GM19468 (cell line): ENCODE measurements around the gene GPRC6A.
"Not testable (repeated sequence)": the region's sequence is repeated elsewhere in the genome, so short reads cannot be mapped to it uniquely, and the experiment has no call there.

Source experiments
- ATAC-seq: cut with Tn5 transposase; IDR thresholded peaks from one replicate; pipeline ENCODE4 v1.9.1; 2021; ENCODE audit warnings: mild to moderate bottlenecking, moderate library complexity, moderate number of reproducible peaks; ENCODE audit not compliant: unreplicated experiment; ENCODE audit errors: extremely low read depth

GPRC6A gene

GRCh38 chr6:116828983-116829382 lies at the start of gene GPRC6A:
Gene GPRC6A (minus strand): TSS chr6:116829083. CDS start chr6:116829013, 70 bp downstream.
- no peak for ATAC-seq

DNA sequence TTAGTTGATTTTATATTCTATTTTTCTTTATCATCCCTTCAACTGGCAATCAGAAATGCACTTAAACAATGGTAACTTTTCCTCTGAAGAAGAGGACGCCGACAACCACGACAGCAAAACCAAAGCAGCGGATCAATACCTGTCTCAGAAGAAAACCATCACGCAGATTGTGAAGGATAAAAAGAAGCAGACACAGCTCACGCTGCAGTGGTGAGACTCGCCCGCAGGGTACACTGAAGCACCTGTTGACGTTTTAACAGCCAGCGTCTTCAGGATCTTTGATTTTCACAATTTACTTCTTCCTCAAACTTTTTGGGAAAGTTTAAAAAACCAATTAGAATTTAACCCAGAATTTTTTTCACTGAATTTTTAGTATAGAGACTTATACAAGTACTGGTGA lies 48.9 kb upstream of the GPRC6A start:
- ATAC-seq = no peak

GRCh38 chr6:116876635-116877611 lies 48.0 kb upstream of the GPRC6A start, which contains the start of gene RFX6:
Gene RFX6 (plus strand): TSS chr6:116877242. CDS start chr6:116877276, 34 bp downstream.
- no peak for ATAC-seq

DNA sequence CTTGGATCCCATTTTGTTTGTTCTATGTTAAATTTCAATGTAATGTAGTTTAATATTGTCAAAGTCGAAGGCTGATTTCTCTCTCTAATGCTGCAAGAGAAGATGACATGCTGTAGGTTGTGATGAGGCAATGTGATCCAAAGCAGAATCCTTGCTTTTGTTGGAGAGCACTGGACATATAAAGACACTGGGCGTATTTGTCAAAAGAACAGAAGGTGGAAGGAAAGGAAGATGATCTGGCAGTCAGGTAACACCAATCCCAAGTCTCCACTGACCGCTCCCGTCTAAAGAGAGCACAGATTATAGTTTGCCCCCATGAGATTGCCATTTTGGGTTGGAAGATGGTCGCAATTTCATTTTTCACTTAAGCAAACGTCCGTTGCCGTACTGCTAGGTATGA lies 47.2 kb upstream of the GPRC6A start:
- no peak for ATAC-seq

GRCh38 chr6:116872771-116873170 lies 43.9 kb upstream of the GPRC6A start:
- no peak for ATAC-seq

DNA sequence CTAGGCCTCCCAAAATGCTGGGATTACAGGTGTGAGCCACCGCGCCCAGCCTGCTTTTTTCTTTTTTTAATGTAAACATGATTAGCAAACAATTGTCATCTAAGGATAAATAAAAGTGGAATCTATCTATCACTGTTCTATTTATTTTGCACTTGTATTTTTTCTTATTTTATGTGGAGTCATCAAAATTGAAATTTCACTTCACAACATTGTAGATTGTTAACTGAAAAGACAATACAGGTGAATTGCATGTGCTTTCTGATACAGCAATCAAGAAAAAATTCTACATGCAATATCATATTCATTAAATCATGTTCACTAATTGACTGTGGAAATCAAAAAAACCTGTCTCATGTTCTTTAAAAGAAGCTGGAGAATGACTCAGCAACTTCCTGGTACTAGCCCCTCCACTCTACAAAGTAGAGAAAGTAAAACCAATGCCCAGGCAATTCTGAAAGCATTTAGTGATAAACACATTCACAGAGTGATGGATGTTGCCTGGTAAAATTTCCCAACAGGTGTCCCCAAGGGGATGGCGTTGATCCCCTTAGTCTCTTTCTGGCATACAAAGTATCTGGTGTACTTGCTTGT lies 37.5 kb upstream of the GPRC6A start:
- no peak for ATAC-seq

DNA sequence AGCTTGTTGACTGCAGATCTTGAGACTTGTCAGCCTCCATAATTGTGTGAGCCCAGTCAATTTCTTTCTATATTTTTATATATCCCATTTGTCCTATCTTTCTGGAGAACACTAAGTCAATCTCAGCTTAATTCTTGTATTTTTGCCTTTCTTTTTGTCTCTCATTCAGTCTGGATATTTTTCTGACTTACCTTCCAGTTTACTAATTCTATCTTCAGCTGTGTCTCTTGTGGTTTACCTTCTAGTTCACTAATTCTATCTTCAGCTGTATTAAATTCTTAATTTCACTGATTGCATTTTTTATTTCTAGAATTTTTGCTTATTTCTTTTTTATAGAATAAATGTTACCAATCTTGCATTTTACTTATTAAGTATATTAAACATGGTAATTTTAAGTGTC lies 30.4 kb upstream of the GPRC6A start:
- ATAC-seq = no peak

- ATAC-seq = no peak
Measured at GRCh38 chr6:116858060-116858459, 29.2 kb upstream of the GPRC6A start.

- no peak for ATAC-seq
Measured at GRCh38 chr6:116847227-116847626, 18.3 kb upstream of the GPRC6A start.

- ATAC-seq = no peak
Measured at GRCh38 chr6:116842459-116842858, 13.6 kb upstream of the GPRC6A start.

DNA sequence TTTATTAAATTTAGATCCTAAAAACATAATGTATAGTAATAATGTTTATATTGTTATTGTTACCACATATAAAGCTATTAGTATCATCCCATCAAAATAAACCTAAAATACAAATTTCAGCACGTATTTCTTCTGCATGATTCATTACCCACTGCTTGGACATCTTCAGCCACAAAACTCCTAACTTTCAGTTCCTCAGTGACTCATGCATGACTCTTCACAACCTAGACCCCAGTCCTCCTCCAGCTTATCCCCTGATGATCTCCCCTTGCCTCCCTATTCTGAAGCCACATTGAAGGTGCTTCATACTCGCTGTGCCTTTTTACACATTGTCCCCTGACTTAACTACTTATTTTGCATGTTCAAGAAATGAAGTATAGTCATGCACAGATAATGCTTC lies 11.2 kb upstream of the GPRC6A start:
- ATAC-seq = no peak

- ATAC-seq = no peak
Measured at GRCh38 chr6:116836606-116837342, 7.9 kb upstream of the GPRC6A start.

GRCh38 chr6:116834526-116834925 lies 5.6 kb upstream of the GPRC6A start:
- ATAC-seq = not testable (repeated sequence)

GRCh38 chr6:116827561-116828240 lies 1.2 kb downstream of the GPRC6A start:
- no peak for ATAC-seq

GRCh38 chr6:116816336-116816735 lies 12.5 kb downstream of the GPRC6A start:
- not testable (repeated sequence) for ATAC-seq

DNA sequence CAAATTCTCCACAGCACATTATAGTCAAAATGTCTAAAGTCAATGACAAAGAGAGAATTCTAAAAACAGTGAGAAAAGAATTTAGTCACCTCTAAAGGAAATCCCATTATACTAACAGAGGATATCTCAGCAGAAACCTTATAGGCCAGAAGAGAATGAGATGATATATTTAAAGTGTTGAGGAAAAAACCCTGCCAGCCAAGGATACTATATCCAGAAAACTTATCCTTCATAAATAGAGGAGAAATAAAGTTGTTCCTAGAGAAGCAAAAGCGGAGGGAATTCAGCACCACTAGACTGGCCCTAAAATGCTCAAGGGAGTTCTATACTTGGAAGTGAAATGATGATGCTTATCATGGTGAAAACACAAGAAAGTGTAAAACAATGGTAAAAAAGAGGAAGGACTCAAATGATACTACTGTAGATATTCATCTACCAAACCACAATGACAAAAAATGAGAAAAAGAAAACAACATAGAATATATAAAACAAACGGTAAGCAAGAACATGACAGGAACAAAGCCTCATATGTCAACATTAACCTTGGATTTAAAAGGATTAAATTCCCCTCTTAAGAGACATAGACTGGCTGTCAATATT lies 16.7 kb downstream of the GPRC6A start:
- no peak for ATAC-seq

DNA sequence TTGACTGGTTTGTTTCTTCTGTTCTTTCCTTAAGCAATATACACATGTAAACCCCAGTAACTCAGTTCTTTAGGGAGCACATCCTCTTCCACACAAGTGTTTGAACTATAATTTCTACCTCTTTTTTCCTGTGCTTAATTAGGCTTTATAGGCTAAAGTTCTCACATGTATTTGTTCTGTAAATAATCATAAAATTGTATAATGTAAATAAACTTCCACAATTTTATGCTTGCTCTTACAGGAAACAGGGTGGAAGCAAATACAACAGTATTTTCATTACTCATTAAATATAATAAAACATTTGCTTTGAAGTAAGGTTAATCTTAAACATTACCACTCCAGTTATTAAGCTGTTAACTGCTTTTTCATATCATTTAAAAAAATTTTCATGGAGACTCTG lies 26.9 kb downstream of the GPRC6A start:
- ATAC-seq = no peak

DNA sequence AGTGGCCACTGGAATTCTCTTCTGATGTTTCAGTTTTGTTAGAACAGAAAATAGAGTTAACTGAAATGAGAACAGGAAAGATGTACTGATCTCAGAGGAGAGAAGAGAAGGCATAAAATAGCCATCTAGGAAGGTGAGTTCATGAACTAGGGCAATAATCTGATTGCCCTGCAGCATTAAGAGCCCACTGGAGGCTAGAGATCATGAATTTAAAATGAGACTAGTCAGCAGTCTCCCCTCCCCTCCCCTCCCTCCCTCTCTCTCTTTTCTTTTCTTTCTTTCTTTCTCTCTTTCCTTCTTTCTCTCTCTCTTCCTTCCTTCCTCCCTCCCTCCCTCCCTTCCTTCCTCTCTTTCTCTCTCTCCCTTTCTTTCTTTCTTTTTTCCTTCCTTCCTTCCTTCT lies 28.9 kb downstream of the GPRC6A start:
- no peak for ATAC-seq

- ATAC-seq = no peak
Measured at GRCh38 chr6:116797585-116797984, 31.3 kb downstream of the GPRC6A start.

DNA sequence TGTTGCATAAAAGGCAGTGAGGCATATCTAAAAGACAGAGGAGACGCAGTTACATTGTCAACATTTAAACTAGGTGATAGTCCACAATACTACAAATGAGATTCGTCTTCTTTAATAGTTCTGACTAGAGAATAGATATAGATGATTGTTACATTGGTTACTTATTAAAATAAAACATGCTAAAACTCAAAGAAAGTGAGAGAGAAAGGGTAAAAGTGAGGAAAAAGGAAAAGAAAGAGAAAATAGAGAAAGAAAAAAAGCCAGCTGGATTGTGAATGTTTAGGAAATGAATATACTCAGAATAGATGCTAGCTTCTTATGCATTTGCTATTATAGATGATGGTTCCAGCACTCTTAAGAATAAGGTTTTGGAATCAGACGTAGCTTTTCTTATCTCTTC lies 35.7 kb downstream of the GPRC6A start:
- ATAC-seq = no peak
